ENCODE data around the gene PALLD. TPM values are rescaled to one million over a fixed set of nuclear protein-coding genes. Genes with fewer than 3 reads are reported as not detected.

PALLD gene
- total RNA-seq, 5 donors from 2014 or later (not counting 1 experiment from before 2014, with no cell fraction given): 0.56 to 1.9 (median 0.93) TPM

- POLR2A ChIA-PET: no interaction called here
- H3K4me1 ChIP-seq (ENCODE audit: control insufficient read depth in 1 of 2, extremely low read depth in 1 of 2, insufficient read depth in 2 of 2, low read length in 2 of 2): no peaks in the 10 kb centered on the region
- Mint-ChIP-seq H3K4me1 (no peaks in the 10 kb centered on the region), H3K27ac (no peak overlapping the region), H3K9me3 (no peaks in the 10 kb centered on the region), H3K27me3 (peaks cover under 1% of the 10 kb centered on the region in 2 donors), H3K4me3 (no peak overlapping the region), H3K36me3 (no peaks in the 10 kb centered on the region)
- DNase-seq (peak in 2 of 35 experiments; percentile 1 to 44), ATAC-seq (replicated peaks in 1 of 4) (peak in 2 of 4 experiments; percentile 33 to 74)
- H3K36me3 ChIP-seq (ENCODE audit: control insufficient read depth in 2 of 2, extremely low read depth in 1 of 2, insufficient read depth in 1 of 2, low read length in 1 of 2): no peaks in the 10 kb centered on the region
- no peak overlapping the region for H3K4me3 ChIP-seq (ENCODE audit: control insufficient read depth in 1 of 2, extremely low read depth in 1 of 2, low read length in 1 of 2)
- H3K9me3 ChIP-seq: no peaks in the 10 kb centered on the region
- H3K27me3 ChIP-seq (replicated peaks in 1 of 2; ENCODE audit: control insufficient read depth in 2 of 2, extremely low read depth in 1 of 2, insufficient read depth in 2 of 2, low read length in 1 of 2): no peaks in the 10 kb centered on the region
- WGBS (ENCODE audit: insufficient coverage): 17% methylated on average over 1 of the region's 2 CpGs
- CTCF ChIA-PET: interaction anchor here in 1 of 2 donors (0.6 kb wide), 3 partner anchors 12 to 957 kb away, joined by 3 to 6 read pairs (median 3); no protein-coding TSS in a partner anchor
- H3K27ac ChIP-seq (ENCODE audit: low read length): no peak overlapping the region
These were observed 55.3 kb downstream of the PALLD start for GRCh38 chr4:168551945-168552695.

GRCh38 chr4:168553714-168554370, 57.0 kb downstream of the PALLD start:
- ATAC-seq (replicated peaks in 1 of 4) (no peak), DNase-seq (no peak)
- H3K36me3 ChIP-seq (ENCODE audit: control insufficient read depth in 2 of 2, extremely low read depth in 1 of 2, insufficient read depth in 1 of 2, low read length in 1 of 2): no peaks in the 10 kb centered on the region
- CTCF ChIA-PET: no interaction called here
- no peaks in the 10 kb centered on the region for H3K9me3 ChIP-seq
- no peak overlapping the region for H3K27ac ChIP-seq (ENCODE audit: low read length)
- peaks cover 0 to 5% of the 10 kb centered on the region in 2 experiments for H3K27me3 ChIP-seq (replicated peaks in 1 of 2; ENCODE audit: control insufficient read depth in 2 of 2, extremely low read depth in 1 of 2, insufficient read depth in 2 of 2, low read length in 1 of 2)
- Mint-ChIP-seq H3K27me3 (peaks cover 8 to 15% of the 10 kb centered on the region in 2 donors), H3K9me3 (no peaks in the 10 kb centered on the region), H3K36me3 (no peaks in the 10 kb centered on the region), H3K4me1 (no peaks in the 10 kb centered on the region), H3K27ac (no peak overlapping the region), H3K4me3 (no peak overlapping the region)
- H3K4me3 ChIP-seq (ENCODE audit: control insufficient read depth in 1 of 2, extremely low read depth in 1 of 2, low read length in 1 of 2): no peak overlapping the region
- no peaks in the 10 kb centered on the region for H3K4me1 ChIP-seq (ENCODE audit: control insufficient read depth in 1 of 2, extremely low read depth in 1 of 2, insufficient read depth in 2 of 2, low read length in 2 of 2)
- 80% methylated on average over 1 of the region's 8 CpGs for WGBS (ENCODE audit: insufficient coverage)
- POLR2A ChIA-PET: no interaction called here

- H3K36me3 Mint-ChIP-seq: no peaks in the 10 kb centered on the region
- 92% methylated on average over 4 of the region's 5 CpGs for WGBS (ENCODE audit: insufficient coverage)
- DNase-seq (no peak), ATAC-seq (replicated peaks in 1 of 4) (no peak)
- Histone ChIP-seq H3K9me3 (no peaks in the 10 kb centered on the region), H3K4me3 (ENCODE audit: control insufficient read depth in 1 of 2, extremely low read depth in 1 of 2, low read length in 1 of 2) (no peak overlapping the region), H3K27me3 (replicated peaks in 1 of 2; ENCODE audit: control insufficient read depth in 2 of 2, extremely low read depth in 1 of 2, insufficient read depth in 2 of 2, low read length in 1 of 2) (peaks cover 0 to 5% of the 10 kb centered on the region in 2 experiments), H3K27ac (ENCODE audit: low read length) (no peak overlapping the region), H3K4me1 (ENCODE audit: control insufficient read depth in 1 of 2, extremely low read depth in 1 of 2, insufficient read depth in 2 of 2, low read length in 2 of 2) (no peaks in the 10 kb centered on the region), H3K36me3 (ENCODE audit: control insufficient read depth in 2 of 2, extremely low read depth in 1 of 2, insufficient read depth in 1 of 2, low read length in 1 of 2) (no peaks in the 10 kb centered on the region)
- ChIA-PET POLR2A (no interaction called here), CTCF (no interaction called here)
- H3K4me1 Mint-ChIP-seq: no peaks in the 10 kb centered on the region
- peaks cover 8 to 18% of the 10 kb centered on the region in 2 donors for H3K27me3 Mint-ChIP-seq
- no peak overlapping the region for H3K27ac Mint-ChIP-seq
- no peak overlapping the region for H3K4me3 Mint-ChIP-seq
- H3K9me3 Mint-ChIP-seq: no peaks in the 10 kb centered on the region
These were observed 58.6 kb downstream of the PALLD start for GRCh38 chr4:168555437-168555836.

GRCh38 chr4:168557658-168558057, 60.8 kb downstream of the PALLD start:
- Mint-ChIP-seq H3K27ac (no peak overlapping the region), H3K4me3 (no peak overlapping the region), H3K27me3 (peaks cover 8 to 18% of the 10 kb centered on the region in 2 donors), H3K36me3 (no peaks in the 10 kb centered on the region), H3K9me3 (no peaks in the 10 kb centered on the region), H3K4me1 (no peaks in the 10 kb centered on the region)
- Histone ChIP-seq H3K36me3 (ENCODE audit: control insufficient read depth in 2 of 2, extremely low read depth in 1 of 2, insufficient read depth in 1 of 2, low read length in 1 of 2) (no peaks in the 10 kb centered on the region), H3K27me3 (replicated peaks in 1 of 2; ENCODE audit: control insufficient read depth in 2 of 2, extremely low read depth in 1 of 2, insufficient read depth in 2 of 2, low read length in 1 of 2) (peaks cover 0 to 5% of the 10 kb centered on the region in 2 experiments), H3K4me3 (ENCODE audit: control insufficient read depth in 1 of 2, extremely low read depth in 1 of 2, low read length in 1 of 2) (no peak overlapping the region), H3K9me3 (no peaks in the 10 kb centered on the region), H3K4me1 (ENCODE audit: control insufficient read depth in 1 of 2, extremely low read depth in 1 of 2, insufficient read depth in 2 of 2, low read length in 2 of 2) (no peaks in the 10 kb centered on the region), H3K27ac (ENCODE audit: low read length) (no peak overlapping the region)
- ATAC-seq (replicated peaks in 1 of 4) (no peak), DNase-seq (no peak)
- 91% methylated on average over 1 of the region's 3 CpGs for WGBS (ENCODE audit: insufficient coverage)
- ChIA-PET CTCF (interaction anchor here in 1 of 2 donors (0.5 kb wide), 1 partner anchor 53 kb away, joined by 6 read pairs; no protein-coding TSS in a partner anchor), POLR2A (interaction anchor here in 1 of 2 donors (0.5 kb wide), 1 partner anchor 833 kb away, joined by 3 read pairs; no protein-coding TSS in a partner anchor)

GRCh38 chr4:168558599-168558998, 61.7 kb downstream of the PALLD start:
- H3K4me1 ChIP-seq (ENCODE audit: control insufficient read depth in 1 of 2, extremely low read depth in 1 of 2, insufficient read depth in 2 of 2, low read length in 2 of 2): no peaks in the 10 kb centered on the region
- Mint-ChIP-seq H3K27me3 (peaks cover 8 to 18% of the 10 kb centered on the region in 2 donors), H3K9me3 (no peaks in the 10 kb centered on the region), H3K36me3 (no peaks in the 10 kb centered on the region), H3K27ac (no peak overlapping the region), H3K4me3 (no peak overlapping the region), H3K4me1 (no peaks in the 10 kb centered on the region)
- peaks cover 0 to 5% of the 10 kb centered on the region in 2 experiments for H3K27me3 ChIP-seq (replicated peaks in 1 of 2; ENCODE audit: control insufficient read depth in 2 of 2, extremely low read depth in 1 of 2, insufficient read depth in 2 of 2, low read length in 1 of 2)
- DNase-seq (no peak), ATAC-seq (replicated peaks in 1 of 4) (no peak)
- no CpG with 5 or more reads among the region's 1 CpG for WGBS (ENCODE audit: insufficient coverage)
- H3K36me3 ChIP-seq (ENCODE audit: control insufficient read depth in 2 of 2, extremely low read depth in 1 of 2, insufficient read depth in 1 of 2, low read length in 1 of 2): no peaks in the 10 kb centered on the region
- no peak overlapping the region for H3K27ac ChIP-seq (ENCODE audit: low read length)
- no peak overlapping the region for H3K4me3 ChIP-seq (ENCODE audit: control insufficient read depth in 1 of 2, extremely low read depth in 1 of 2, low read length in 1 of 2)
- no peaks in the 10 kb centered on the region for H3K9me3 ChIP-seq
- ChIA-PET POLR2A (no interaction called here), CTCF (no interaction called here)

GRCh38 chr4:168560184-168561180, 63.6 kb downstream of the PALLD start:
- no peaks in the 10 kb centered on the region for H3K9me3 ChIP-seq
- CTCF ChIA-PET: no interaction called here
- no peaks in the 10 kb centered on the region for H3K9me3 Mint-ChIP-seq
- no peak overlapping the region for H3K27ac Mint-ChIP-seq
- no peak overlapping the region for H3K4me3 Mint-ChIP-seq
- H3K27me3 Mint-ChIP-seq: peaks cover 8 to 23% of the 10 kb centered on the region in 2 donors
- DNase-seq: no peak
- H3K4me1 ChIP-seq (ENCODE audit: control insufficient read depth in 1 of 2, extremely low read depth in 1 of 2, insufficient read depth in 2 of 2, low read length in 2 of 2): no peaks in the 10 kb centered on the region
- POLR2A ChIA-PET: no interaction called here
- H3K4me3 ChIP-seq (ENCODE audit: control insufficient read depth in 1 of 2, extremely low read depth in 1 of 2, low read length in 1 of 2): no peak overlapping the region
- peaks cover 0 to 8% of the 10 kb centered on the region in 2 experiments for H3K27me3 ChIP-seq (replicated peaks in 1 of 2; ENCODE audit: control insufficient read depth in 2 of 2, extremely low read depth in 1 of 2, insufficient read depth in 2 of 2, low read length in 1 of 2)
- H3K36me3 ChIP-seq (ENCODE audit: control insufficient read depth in 2 of 2, extremely low read depth in 1 of 2, insufficient read depth in 1 of 2, low read length in 1 of 2): no peaks in the 10 kb centered on the region
- H3K36me3 Mint-ChIP-seq: no peaks in the 10 kb centered on the region
- no peak for ATAC-seq (replicated peaks in 1 of 4)
- H3K4me1 Mint-ChIP-seq: no peaks in the 10 kb centered on the region
- WGBS (ENCODE audit: insufficient coverage): no CpG with 5 or more reads among the region's 3 CpGs
- H3K27ac ChIP-seq (ENCODE audit: low read length): no peak overlapping the region
